HEK293 (cell line): ENCODE data around the gene DTX3L.

Source experiments
- CTCF ChIA-PET: fragments of 350-600 bp; formaldehyde crosslinking; extraction: SDS; loops from one replicate; lab custom pipeline; 2021; ENCODE audit warnings: antibody characterized with exemption; lab: Yijun Ruan, JAX
- POLR2A ChIA-PET: fragments of 300-600 bp; formaldehyde crosslinking; extraction: SDS; loops from one replicate; lab custom pipeline; 2020; ENCODE audit warnings: antibody characterized with exemption, inconsistent platforms; lab: Yijun Ruan, JAX
- H3K27ac ChIP-seq: fragments of 200-500 bp; sonication (Bioruptor generic); 2 replicates; pipeline ENCODE4 v1.5.1; 2014; ENCODE audit warnings: low read depth, low read length, control low read depth, inconsistent platforms; ENCODE audit errors: extremely low read depth
- H3K36me3 ChIP-seq, 2 experiments: fragments of 200-500 bp in 1 of 2; sonication (Bioruptor generic) in 1 of 2; 1 replicate in 1 of 2; 2 replicates in 1 of 2; pipeline ENCODE4 v1.5.1; 2014 to 2017; ENCODE audit warnings: inconsistent platforms in 2 of 2, low read length in 2 of 2; ENCODE audit not compliant: control insufficient read depth in 2 of 2, insufficient read depth in 1 of 2
- H3K4me1 ChIP-seq: fragments of 200-500 bp; sonication (Bioruptor generic); 2 replicates; pipeline ENCODE4 v1.5.1; 2014; ENCODE audit warnings: mild to moderate bottlenecking, low read length, inconsistent platforms; ENCODE audit not compliant: control insufficient read depth, insufficient read depth
- H3K4me3 ChIP-seq: 2 replicates; pipeline ENCODE4 v1.5.1; 2011; ENCODE audit warnings: low read depth, mild to moderate bottlenecking, control low read depth, low read length, moderate library complexity
- H3K9me3 ChIP-seq: fragments of 200-500 bp; sonication (Bioruptor generic); 2 replicates; pipeline ENCODE4 v1.5.1; 2014; ENCODE audit warnings: low read depth, low read length, inconsistent platforms; ENCODE audit not compliant: control insufficient read depth, insufficient read depth
- BCL11A ChIP-seq: fragments of 450-650 bp; formaldehyde crosslinking; IDR thresholded peaks from 2 replicates; pipeline ENCODE4 v1.5.1; 2016; ENCODE audit warnings: low read depth, missing biosample characterization, missing genetic modification characterization
- EGR2 ChIP-seq: fragments of 450-650 bp; formaldehyde crosslinking; IDR thresholded peaks from 2 replicates; pipeline ENCODE4 v1.5.1; 2016; ENCODE audit warnings: low read depth, missing biosample characterization, missing genetic modification characterization
- GLI2 ChIP-seq: fragments of 450-650 bp; formaldehyde crosslinking; IDR thresholded peaks from 2 replicates; pipeline ENCODE4; 2017; ENCODE audit warnings: missing biosample characterization, missing genetic modification characterization, low read depth, borderline replicate concordance
- SP2 ChIP-seq: fragments of 450-650 bp; formaldehyde crosslinking; IDR thresholded peaks from 2 replicates; pipeline ENCODE4 v1.5.1; 2016; ENCODE audit warnings: missing biosample characterization, missing genetic modification characterization
- ZNF10 ChIP-seq: fragments of 450-650 bp; formaldehyde crosslinking; IDR thresholded peaks from 2 replicates; pipeline ENCODE4 v1.5.1; 2017; ENCODE audit warnings: missing biosample characterization, missing genetic modification characterization
- ZNF114 ChIP-seq: fragments of 450-650 bp; formaldehyde crosslinking; IDR thresholded peaks from 2 replicates; pipeline ENCODE4 v1.5.0; 2017; ENCODE audit warnings: missing biosample characterization, missing genetic modification characterization
- ZNF19 ChIP-seq: fragments of 450-650 bp; formaldehyde crosslinking; IDR thresholded peaks from 2 replicates; pipeline ENCODE4; 2016; ENCODE audit warnings: missing biosample characterization, missing genetic modification characterization, low read depth
- ZNF214 ChIP-seq: fragments of 450-650 bp; formaldehyde crosslinking; IDR thresholded peaks from 2 replicates; pipeline ENCODE4 v1.5.1; 2017; ENCODE audit warnings: missing biosample characterization, mild to moderate bottlenecking, missing genetic modification characterization, borderline replicate concordance
- ZNF341 ChIP-seq: fragments of 450-650 bp; formaldehyde crosslinking; IDR thresholded peaks from 2 replicates; pipeline ENCODE4; 2016; ENCODE audit warnings: low read depth, missing biosample characterization, missing genetic modification characterization
- ZNF391 ChIP-seq: fragments of 450-650 bp; formaldehyde crosslinking; IDR thresholded peaks from 2 replicates; pipeline ENCODE4 v1.5.1; 2016; ENCODE audit warnings: low read depth, missing biosample characterization, missing genetic modification characterization, borderline replicate concordance
- ZNF549 ChIP-seq: fragments of 450-650 bp; IDR thresholded peaks from 2 replicates; pipeline ENCODE4 v1.5.1; 2018; ENCODE audit warnings: missing biosample characterization, missing genetic modification characterization, mild to moderate bottlenecking, inconsistent platforms, moderate library complexity
- ZNF843 ChIP-seq: fragments of 450-650 bp; formaldehyde crosslinking; IDR thresholded peaks from 2 replicates; pipeline ENCODE4 v1.5.1; 2016; ENCODE audit warnings: missing biosample characterization, missing genetic modification characterization
- TF ChIP-seq, protein P1 (sequence below): fragments of 450-650 bp; formaldehyde crosslinking; IDR thresholded peaks from 2 replicates; pipeline ENCODE4 v1.5.1; 2016; ENCODE audit warnings: missing biosample characterization, missing genetic modification characterization, low read depth
- TF ChIP-seq, protein P2 (sequence below): fragments of 450-650 bp; formaldehyde crosslinking; IDR thresholded peaks from 2 replicates; pipeline ENCODE4 v1.5.1; 2017; ENCODE audit warnings: missing biosample characterization, missing genetic modification characterization
- TF ChIP-seq, protein P3 (sequence below): fragments of 450-650 bp; formaldehyde crosslinking; IDR thresholded peaks from 2 replicates; pipeline ENCODE4 v1.5.1; 2016; ENCODE audit warnings: missing biosample characterization, missing genetic modification characterization

The DTX3L gene

DNA sequence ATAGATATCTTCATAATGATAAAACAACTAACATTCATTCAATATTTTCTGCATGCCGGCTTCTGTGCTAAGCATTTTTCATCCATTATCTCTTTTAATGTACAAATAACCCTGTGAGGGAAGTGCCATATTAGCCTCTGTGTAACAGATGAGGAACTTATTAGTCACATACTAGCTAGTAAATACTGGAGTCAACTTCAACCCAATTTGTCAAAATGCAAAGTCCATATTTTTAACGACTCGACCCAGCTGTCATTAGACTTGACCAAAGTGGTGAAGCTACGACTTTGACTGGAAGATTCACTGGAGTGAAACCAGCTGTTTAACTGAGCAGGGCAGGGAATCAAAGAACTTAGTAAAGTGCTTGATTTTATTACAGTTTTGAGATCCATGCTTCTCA, 54.9 kb downstream of the DTX3L start:
- Histone ChIP-seq H3K27ac (no peak overlapping the region), H3K4me3 (no peak overlapping the region), H3K4me1 (no peaks in the 10 kb centered on the region), H3K9me3 (no peaks in the 10 kb centered on the region), H3K36me3 (no peaks in the 10 kb centered on the region)
- ChIA-PET CTCF (no interaction called here), POLR2A (no interaction called here)
- TF ChIP-seq, protein P1, sequence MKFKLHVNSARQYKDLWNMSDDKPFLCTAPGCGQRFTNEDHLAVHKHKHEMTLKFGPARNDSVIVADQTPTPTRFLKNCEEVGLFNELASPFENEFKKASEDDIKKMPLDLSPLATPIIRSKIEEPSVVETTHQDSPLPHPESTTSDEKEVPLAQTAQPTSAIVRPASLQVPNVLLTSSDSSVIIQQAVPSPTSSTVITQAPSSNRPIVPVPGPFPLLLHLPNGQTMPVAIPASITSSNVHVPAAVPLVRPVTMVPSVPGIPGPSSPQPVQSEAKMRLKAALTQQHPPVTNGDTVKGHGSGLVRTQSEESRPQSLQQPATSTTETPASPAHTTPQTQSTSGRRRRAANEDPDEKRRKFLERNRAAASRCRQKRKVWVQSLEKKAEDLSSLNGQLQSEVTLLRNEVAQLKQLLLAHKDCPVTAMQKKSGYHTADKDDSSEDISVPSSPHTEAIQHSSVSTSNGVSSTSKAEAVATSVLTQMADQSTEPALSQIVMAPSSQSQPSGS (tag by site-specific recombination), result no peak
- no peak for TF ChIP-seq SP2 (tag by site-specific recombination)
- TF ChIP-seq ZNF341 (tag by site-specific recombination), result no peak
- TF ChIP-seq ZNF214 (tag by site-specific recombination), result no peak
- no peak for TF ChIP-seq ZNF549 (tag by site-specific recombination)

DNA sequence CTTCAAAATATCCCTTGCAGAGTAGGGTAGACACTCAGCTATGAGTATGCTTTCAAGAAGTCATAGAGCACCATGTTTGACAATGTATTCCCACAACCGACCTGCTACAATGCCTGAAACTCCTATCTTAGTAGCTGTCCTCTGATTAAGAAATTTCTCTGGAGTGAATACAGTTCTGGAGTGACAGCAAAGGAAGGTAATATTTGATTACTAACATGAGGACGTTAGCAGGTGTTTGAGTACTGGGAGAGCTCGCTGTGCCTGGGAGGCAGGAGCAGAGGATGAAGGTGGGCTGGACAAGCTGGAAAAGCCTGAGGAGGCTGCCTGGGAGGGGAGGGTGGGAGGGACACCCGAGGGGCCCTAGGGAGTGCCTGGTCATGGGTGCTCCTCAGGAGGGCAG, 56.3 kb downstream of the DTX3L start:
- H3K4me3 ChIP-seq, result no peak overlapping the region
- no peaks in the 10 kb centered on the region for H3K4me1 ChIP-seq
- no peaks in the 10 kb centered on the region for H3K36me3 ChIP-seq
- H3K27ac ChIP-seq, result no peak overlapping the region
- ChIA-PET POLR2A (no interaction called here), CTCF (no interaction called here)
- no peaks in the 10 kb centered on the region for H3K9me3 ChIP-seq
- TF ChIP-seq EGR2 (tag by site-specific recombination) (no peak), GLI2 (tag by site-specific recombination) (no peak), BCL11A (no peak), ZNF391 (tag by site-specific recombination) (no peak), ZNF843 (tag by site-specific recombination) (no peak), ZNF10 (tag by site-specific recombination) (no peak)
- TF ChIP-seq, protein P2, sequence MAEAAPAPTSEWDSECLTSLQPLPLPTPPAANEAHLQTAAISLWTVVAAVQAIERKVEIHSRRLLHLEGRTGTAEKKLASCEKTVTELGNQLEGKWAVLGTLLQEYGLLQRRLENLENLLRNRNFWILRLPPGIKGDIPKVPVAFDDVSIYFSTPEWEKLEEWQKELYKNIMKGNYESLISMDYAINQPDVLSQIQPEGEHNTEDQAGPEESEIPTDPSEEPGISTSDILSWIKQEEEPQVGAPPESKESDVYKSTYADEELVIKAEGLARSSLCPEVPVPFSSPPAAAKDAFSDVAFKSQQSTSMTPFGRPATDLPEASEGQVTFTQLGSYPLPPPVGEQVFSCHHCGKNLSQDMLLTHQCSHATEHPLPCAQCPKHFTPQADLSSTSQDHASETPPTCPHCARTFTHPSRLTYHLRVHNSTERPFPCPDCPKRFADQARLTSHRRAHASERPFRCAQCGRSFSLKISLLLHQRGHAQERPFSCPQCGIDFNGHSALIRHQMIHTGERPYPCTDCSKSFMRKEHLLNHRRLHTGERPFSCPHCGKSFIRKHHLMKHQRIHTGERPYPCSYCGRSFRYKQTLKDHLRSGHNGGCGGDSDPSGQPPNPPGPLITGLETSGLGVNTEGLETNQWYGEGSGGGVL, result no peak
- TF ChIP-seq, protein P3, sequence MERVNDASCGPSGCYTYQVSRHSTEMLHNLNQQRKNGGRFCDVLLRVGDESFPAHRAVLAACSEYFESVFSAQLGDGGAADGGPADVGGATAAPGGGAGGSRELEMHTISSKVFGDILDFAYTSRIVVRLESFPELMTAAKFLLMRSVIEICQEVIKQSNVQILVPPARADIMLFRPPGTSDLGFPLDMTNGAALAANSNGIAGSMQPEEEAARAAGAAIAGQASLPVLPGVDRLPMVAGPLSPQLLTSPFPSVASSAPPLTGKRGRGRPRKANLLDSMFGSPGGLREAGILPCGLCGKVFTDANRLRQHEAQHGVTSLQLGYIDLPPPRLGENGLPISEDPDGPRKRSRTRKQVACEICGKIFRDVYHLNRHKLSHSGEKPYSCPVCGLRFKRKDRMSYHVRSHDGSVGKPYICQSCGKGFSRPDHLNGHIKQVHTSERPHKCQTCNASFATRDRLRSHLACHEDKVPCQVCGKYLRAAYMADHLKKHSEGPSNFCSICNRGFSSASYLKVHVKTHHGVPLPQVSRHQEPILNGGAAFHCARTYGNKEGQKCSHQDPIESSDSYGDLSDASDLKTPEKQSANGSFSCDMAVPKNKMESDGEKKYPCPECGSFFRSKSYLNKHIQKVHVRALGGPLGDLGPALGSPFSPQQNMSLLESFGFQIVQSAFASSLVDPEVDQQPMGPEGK (tag by site-specific recombination), result no peak

DNA sequence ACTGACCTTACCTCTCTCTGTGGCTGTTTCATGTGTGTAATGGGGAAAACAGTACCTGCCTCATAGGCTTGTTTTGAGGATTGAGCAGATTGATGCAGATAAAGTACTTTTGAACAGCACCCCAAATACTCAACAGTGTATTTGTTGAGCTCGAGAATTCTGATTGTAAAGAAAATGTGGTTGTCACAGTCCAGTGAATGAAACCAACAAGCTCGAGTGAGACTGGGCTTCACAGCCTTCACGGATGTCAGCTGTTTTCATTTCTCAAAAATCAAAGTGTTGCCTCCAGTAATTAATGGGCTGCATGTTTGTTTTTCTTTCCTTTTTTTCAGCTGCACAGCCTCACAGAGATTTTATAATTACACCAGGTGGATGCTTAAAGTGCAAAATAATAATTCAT, 57.0 kb downstream of the DTX3L start:
- TF ChIP-seq ZNF114 (tag by site-specific recombination) (no peak), ZNF19 (tag by site-specific recombination) (no peak)
- Histone ChIP-seq H3K9me3 (no peaks in the 10 kb centered on the region), H3K4me1 (no peaks in the 10 kb centered on the region), H3K4me3 (no peak overlapping the region), H3K36me3 (no peaks in the 10 kb centered on the region), H3K27ac (no peak overlapping the region)
- ChIA-PET CTCF (no interaction called here), POLR2A (no interaction called here)
